Measurements from ENCODE around the gene VSIR.

- TF ChIP-seq POLR2AphosphoS5 (IDR thresholded peaks at IDR 0.05; ENCODE audit: low read depth, low read length), result no peak
- TF ChIP-seq TAF1 (IDR thresholded peaks at IDR 0.05; ENCODE audit: borderline replicate concordance, insufficient read depth, low read length), result no peak
Observed at GRCh38 chr10:71745664-71746250, 27.6 kb downstream of the VSIR start.

Data from PFSK-1 (cell line).